Measurements from ENCODE around the gene PLRG1. TPM values are rescaled to one million over a fixed set of nuclear protein-coding genes. Genes with fewer than 3 reads are reported as not detected.

PLRG1 gene
- polyA plus RNA-seq, 3 donors: 34.6 to 56.1 (median 52.5) TPM

GRCh38 chr4:154529728-154530519 lies 20.3 kb downstream of the PLRG1 start:
- H3K9me3 ChIP-seq (replicated peaks in 1 of 2; ENCODE audit: control insufficient read depth in 1 of 2, insufficient read depth in 1 of 2, low read length in 2 of 2): no peaks in the 10 kb centered on the region
- H3K27me3 Mint-ChIP-seq (ENCODE audit: low read depth in 3 of 3): peaks cover 0 to 6% (median 2%) of the 10 kb centered on the region in 3 donors
- H2AFZ ChIP-seq (ENCODE audit: insufficient read depth, low read depth, low read length, poor library complexity, severe bottlenecking): no peak overlapping the region
- intact Hi-C loops (cut with micrococcal nuclease): no loop called here
- no peak overlapping the region for H3K4me3 ChIP-seq (replicated peaks in 1 of 3; ENCODE audit: low read depth in 2 of 3, low read length in 3 of 3)
- no peak overlapping the region for H3K4me3 Mint-ChIP-seq
- H4K20me1 ChIP-seq (ENCODE audit: insufficient read depth, low read length): no peaks in the 10 kb centered on the region
- H3K4me1 ChIP-seq (ENCODE audit: control insufficient read depth in 1 of 2, insufficient read depth in 2 of 2, low read length in 2 of 2): peaks cover 0 to 5% of the 10 kb centered on the region in 2 donors
- no peak overlapping the region for H3K9ac ChIP-seq (ENCODE audit: insufficient read depth, low read length, poor library complexity, severe bottlenecking)
- WGBS (ENCODE audit: insufficient coverage): 95% methylated on average over 4 of the region's 4 CpGs
- H3K36me3 ChIP-seq (replicated peaks in 1 of 2; ENCODE audit: control insufficient read depth in 1 of 2, insufficient read depth in 2 of 2, low read length in 2 of 2): no peaks in the 10 kb centered on the region
- H3K4me2 ChIP-seq (replicated peaks; ENCODE audit: extremely low read depth, low read length, poor library complexity, severe bottlenecking): no peak overlapping the region
- peak overlapping the region in 1 of 7 donors; percentile 84 for H3K27ac Mint-ChIP-seq
- H3K27me3 ChIP-seq (ENCODE audit: control insufficient read depth in 2 of 2, insufficient read depth in 2 of 2, low read length in 2 of 2): no peaks in the 10 kb centered on the region
- TF ChIP-seq CTCF (IDR thresholded peaks at IDR 0.05): no peak
- peaks cover 19% of the 10 kb centered on the region for H3K4me1 Mint-ChIP-seq
- H3K9me3 Mint-ChIP-seq: no peaks in the 10 kb centered on the region
- no peak overlapping the region for H3K27ac ChIP-seq (ENCODE audit: low read depth in 1 of 2, low read length in 2 of 2)
- no peak for DNase-seq
- H3K36me3 Mint-ChIP-seq: no peaks in the 10 kb centered on the region
- H3K79me2 ChIP-seq (ENCODE audit: insufficient read depth, low read length): no peaks in the 10 kb centered on the region

- no peak for DNase-seq
- intact Hi-C loops (cut with micrococcal nuclease): no loop called here
- no peaks in the 10 kb centered on the region for H3K36me3 ChIP-seq (replicated peaks in 1 of 2; ENCODE audit: control insufficient read depth in 1 of 2, insufficient read depth in 2 of 2, low read length in 2 of 2)
- H4K20me1 ChIP-seq (ENCODE audit: insufficient read depth, low read length): no peaks in the 10 kb centered on the region
- H3K9me3 ChIP-seq (replicated peaks in 1 of 2; ENCODE audit: control insufficient read depth in 1 of 2, insufficient read depth in 1 of 2, low read length in 2 of 2): no peaks in the 10 kb centered on the region
- no peak overlapping the region for H3K27ac ChIP-seq (ENCODE audit: low read depth in 1 of 2, low read length in 2 of 2)
- no peak overlapping the region for H3K4me3 ChIP-seq (replicated peaks in 1 of 3; ENCODE audit: low read depth in 2 of 3, low read length in 3 of 3)
- H2AFZ ChIP-seq (ENCODE audit: insufficient read depth, low read depth, low read length, poor library complexity, severe bottlenecking): no peak overlapping the region
- 100% methylated on average over 1 of the region's 2 CpGs for whole genome bisulfite sequencing (ENCODE audit: insufficient coverage)
- no peak overlapping the region for H3K4me3 Mint-ChIP-seq
- H3K4me1 Mint-ChIP-seq: peaks cover 19% of the 10 kb centered on the region
- peaks cover 0 to 7% (median 2%) of the 10 kb centered on the region in 3 donors for H3K27me3 Mint-ChIP-seq (ENCODE audit: low read depth in 3 of 3)
- H3K4me2 ChIP-seq (replicated peaks; ENCODE audit: extremely low read depth, low read length, poor library complexity, severe bottlenecking): no peak overlapping the region
- peaks cover 0 to 5% of the 10 kb centered on the region in 2 donors for H3K4me1 ChIP-seq (ENCODE audit: control insufficient read depth in 1 of 2, insufficient read depth in 2 of 2, low read length in 2 of 2)
- H3K27me3 ChIP-seq (ENCODE audit: control insufficient read depth in 2 of 2, insufficient read depth in 2 of 2, low read length in 2 of 2): no peaks in the 10 kb centered on the region
- H3K79me2 ChIP-seq (ENCODE audit: insufficient read depth, low read length): no peaks in the 10 kb centered on the region
- peaks cover 0 to 4% (median 0%) of the 10 kb centered on the region in 7 donors for H3K9me3 Mint-ChIP-seq
- H3K9ac ChIP-seq (ENCODE audit: insufficient read depth, low read length, poor library complexity, severe bottlenecking): no peak overlapping the region
- H3K27ac Mint-ChIP-seq: no peak overlapping the region
- TF ChIP-seq CTCF (IDR thresholded peaks at IDR 0.05): no peak
- no peaks in the 10 kb centered on the region for H3K36me3 Mint-ChIP-seq
These were observed 21.3 kb downstream of the PLRG1 start for GRCh38 chr4:154528869-154529268.
